ENCODE data around the gene DSG3.
A peak's percentile ranks its signal among the peaks of the same experiment; 100 is the strongest.

The DSG3 gene

DNA sequence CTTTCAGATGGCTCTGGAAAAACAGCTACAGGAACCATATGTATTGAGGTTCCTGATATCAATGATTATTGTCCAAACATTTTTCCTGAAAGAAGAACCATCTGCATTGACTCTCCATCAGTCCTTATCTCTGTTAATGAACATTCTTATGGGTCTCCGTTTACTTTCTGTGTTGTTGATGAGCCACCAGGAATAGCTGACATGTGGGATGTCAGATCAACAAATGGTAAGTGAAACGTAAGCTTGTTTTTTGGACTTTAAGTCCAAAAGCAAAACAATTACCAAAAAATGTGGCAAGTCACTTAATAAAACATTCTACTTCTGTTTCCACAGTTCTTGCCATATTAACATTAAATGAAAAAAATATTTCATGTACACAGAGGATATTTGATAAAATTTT is 44.1 kb upstream of the DSG3 start:
- no peak for DNase-seq (ENCODE audit: low read depth)
- H3K4me3 ChIP-seq (ENCODE audit: low read length) = no peak overlapping the region
- TF ChIP-seq, protein P1, sequence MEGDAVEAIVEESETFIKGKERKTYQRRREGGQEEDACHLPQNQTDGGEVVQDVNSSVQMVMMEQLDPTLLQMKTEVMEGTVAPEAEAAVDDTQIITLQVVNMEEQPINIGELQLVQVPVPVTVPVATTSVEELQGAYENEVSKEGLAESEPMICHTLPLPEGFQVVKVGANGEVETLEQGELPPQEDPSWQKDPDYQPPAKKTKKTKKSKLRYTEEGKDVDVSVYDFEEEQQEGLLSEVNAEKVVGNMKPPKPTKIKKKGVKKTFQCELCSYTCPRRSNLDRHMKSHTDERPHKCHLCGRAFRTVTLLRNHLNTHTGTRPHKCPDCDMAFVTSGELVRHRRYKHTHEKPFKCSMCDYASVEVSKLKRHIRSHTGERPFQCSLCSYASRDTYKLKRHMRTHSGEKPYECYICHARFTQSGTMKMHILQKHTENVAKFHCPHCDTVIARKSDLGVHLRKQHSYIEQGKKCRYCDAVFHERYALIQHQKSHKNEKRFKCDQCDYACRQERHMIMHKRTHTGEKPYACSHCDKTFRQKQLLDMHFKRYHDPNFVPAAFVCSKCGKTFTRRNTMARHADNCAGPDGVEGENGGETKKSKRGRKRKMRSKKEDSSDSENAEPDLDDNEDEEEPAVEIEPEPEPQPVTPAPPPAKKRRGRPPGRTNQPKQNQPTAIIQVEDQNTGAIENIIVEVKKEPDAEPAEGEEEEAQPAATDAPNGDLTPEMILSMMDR (IDR thresholded peaks at IDR 0.05; ENCODE audit: insufficient read depth, low read depth, low read length, missing control alignments) = no peak

DNA sequence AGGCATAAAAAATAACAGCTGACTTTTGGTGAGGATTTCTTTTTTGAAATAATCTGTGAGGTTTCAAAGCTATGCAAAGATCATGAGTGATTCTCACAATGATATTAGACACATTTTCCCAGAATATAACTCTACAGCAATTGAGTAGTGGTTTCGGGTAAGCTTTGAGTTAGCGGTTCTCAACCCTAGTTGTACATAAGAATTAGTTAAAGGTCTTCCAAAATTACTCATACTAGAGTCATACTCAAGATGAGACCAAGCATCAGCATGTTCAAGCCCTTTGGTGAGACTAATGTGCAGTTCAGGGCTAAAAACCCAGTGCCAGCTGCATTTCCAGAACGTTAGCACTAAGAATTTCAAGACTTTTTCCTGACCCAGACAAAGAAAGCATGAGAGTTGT is 39.9 kb upstream of the DSG3 start:
- peak; percentile 48 for DNase-seq (ENCODE audit: low read depth)
- TF ChIP-seq, protein P1 (IDR thresholded peaks at IDR 0.05; ENCODE audit: insufficient read depth, low read depth, low read length, missing control alignments) = no peak
- no peak overlapping the region for H3K4me3 ChIP-seq (ENCODE audit: low read length)

DNA sequence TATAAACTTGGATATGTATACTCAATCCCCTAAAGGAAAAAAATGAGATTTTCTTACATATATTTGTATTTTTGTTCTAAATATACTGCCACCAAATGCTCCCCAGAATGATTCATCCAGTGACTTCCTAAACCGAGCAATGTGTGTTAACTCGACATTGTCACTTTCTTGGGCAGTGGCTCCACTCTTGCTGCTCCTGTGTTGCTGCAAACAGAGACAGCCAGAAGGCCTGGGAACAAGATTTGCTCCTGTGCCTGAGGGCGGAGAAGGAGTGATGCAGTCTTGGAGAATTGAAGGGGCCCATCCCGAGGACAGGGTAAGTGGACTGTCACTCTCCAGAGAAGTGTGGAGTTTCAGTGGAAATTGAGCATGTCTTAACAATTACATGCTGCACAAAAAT is 38.3 kb upstream of the DSG3 start:
- no peak for DNase-seq (ENCODE audit: low read depth)
- no peak overlapping the region for H3K4me3 ChIP-seq (ENCODE audit: low read length)
- TF ChIP-seq, protein P1 (IDR thresholded peaks at IDR 0.05; ENCODE audit: insufficient read depth, low read depth, low read length, missing control alignments) = no peak

- H3K4me3 ChIP-seq (ENCODE audit: low read length) = no peak overlapping the region
- TF ChIP-seq, protein P1 (IDR thresholded peaks at IDR 0.05; ENCODE audit: insufficient read depth, low read depth, low read length, missing control alignments) = no peak
- no peak for DNase-seq (ENCODE audit: low read depth)
These were observed 36.6 kb upstream of the DSG3 start for GRCh38 chr18:31410716-31411483.

- TF ChIP-seq, protein P1 (IDR thresholded peaks at IDR 0.05; ENCODE audit: insufficient read depth, low read depth, low read length, missing control alignments) = no peak
- no peak overlapping the region for H3K4me3 ChIP-seq (ENCODE audit: low read length)
- DNase-seq (ENCODE audit: low read depth) = no peak
These were observed 34.4 kb upstream of the DSG3 start for GRCh38 chr18:31413137-31413536.

DNA sequence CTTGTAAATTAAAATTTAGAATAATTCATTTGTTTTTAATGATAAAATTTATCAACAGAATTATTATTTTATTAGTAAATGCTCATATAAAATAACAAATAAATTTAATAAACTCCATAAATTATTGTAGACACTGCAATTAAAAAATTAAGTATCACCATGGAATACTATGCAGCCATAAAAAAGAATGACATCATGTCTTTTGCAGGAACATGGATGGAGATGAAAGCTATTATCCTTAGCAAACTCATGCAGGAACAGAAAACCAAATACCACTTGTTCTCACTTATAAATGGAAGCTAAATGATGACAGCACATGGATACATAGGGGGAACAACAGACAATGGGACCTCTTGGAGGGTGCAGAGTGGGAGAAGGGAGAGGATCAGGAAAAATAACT is 29.7 kb upstream of the DSG3 start:
- H3K4me3 ChIP-seq (ENCODE audit: low read length) = no peak overlapping the region
- DNase-seq (ENCODE audit: low read depth) = no peak
- TF ChIP-seq, protein P1 (IDR thresholded peaks at IDR 0.05; ENCODE audit: insufficient read depth, low read depth, low read length, missing control alignments) = no peak

- peak; percentile 97 for DNase-seq (ENCODE audit: low read depth)
- TF ChIP-seq, protein P1 (IDR thresholded peaks at IDR 0.05; ENCODE audit: insufficient read depth, low read depth, low read length, missing control alignments) = peak; percentile 17
- no peak overlapping the region for H3K4me3 ChIP-seq (ENCODE audit: low read length)
These were observed 28.0 kb upstream of the DSG3 start for GRCh38 chr18:31419457-31419932.

All from epithelial cell of esophagus (primary cell).